HepG2 (cell line): ENCODE measurements around the gene MTF2.

Source experiments
- ATRX ChIP-seq: sonication (generic); formaldehyde crosslinking; IDR thresholded peaks from 2 replicates; pipeline ENCODE4 v1.4.0; 2020; ENCODE audit warnings: missing genetic modification reagents, borderline replicate concordance
- EP300 ChIP-seq, 3 experiments: sonication (generic) in 1 of 3; formaldehyde crosslinking in 1 of 3; IDR thresholded peaks; 2 replicates each; pipeline versions ENCODE4 v1.5.1 to v1.6.1; 2011 to 2020; ENCODE audit warnings: low read depth in 2 of 3, low read length in 2 of 3, borderline replicate concordance in 1 of 3, improper control_type of control experiment in 1 of 3, mild to moderate bottlenecking in 1 of 3, missing genetic modification reagents in 1 of 3, moderate library complexity in 1 of 3
- EZH2 ChIP-seq: conservative IDR thresholded peaks from 2 replicates; pipeline ENCODE4 v1.6.1; 2012; ENCODE audit warnings: mild to moderate bottlenecking, low read depth, low read length, moderate library complexity
- GABPA ChIP-seq, 2 experiments: IDR thresholded peaks; 2 replicates each; pipeline ENCODE4 v1.6.1; 2011 to 2016; ENCODE audit warnings: low read depth in 2 of 2, low read length in 1 of 2, missing biosample characterization in 1 of 2, missing genetic modification characterization in 1 of 2
- IRF2 ChIP-seq: IDR thresholded peaks from 2 replicates; pipeline ENCODE4 v1.6.1; 2018; ENCODE audit warnings: missing genetic modification reagents, missing compliant biosample characterization
- MAX ChIP-seq: IDR thresholded peaks from 2 replicates; pipeline ENCODE4 v1.6.1; 2012; ENCODE audit warnings: inconsistent platforms
- MIXL1 ChIP-seq: IDR thresholded peaks from 2 replicates; pipeline ENCODE4 v1.6.1; 2016
- MTA3 ChIP-seq: sonication (generic); formaldehyde crosslinking; IDR thresholded peaks from 2 replicates; pipeline ENCODE4 v1.4.0; 2020; ENCODE audit warnings: missing genetic modification reagents
- NRL ChIP-seq: sonication (generic); formaldehyde crosslinking; IDR thresholded peaks from 2 replicates; pipeline ENCODE4 v1.5.0; 2020; ENCODE audit warnings: missing genetic modification reagents, mild to moderate bottlenecking, moderate library complexity, borderline replicate concordance
- THYN1 ChIP-seq: sonication (generic); formaldehyde crosslinking; IDR thresholded peaks from 2 replicates; pipeline ENCODE4 v1.8.1; 2023; ENCODE audit warnings: low read depth, mild to moderate bottlenecking, moderate library complexity, missing genetic modification reagents, borderline replicate concordance
- ZNF644 ChIP-seq: IDR thresholded peaks from 2 replicates; pipeline ENCODE4 v1.6.1; 2016; ENCODE audit warnings: low read depth

DNA sequence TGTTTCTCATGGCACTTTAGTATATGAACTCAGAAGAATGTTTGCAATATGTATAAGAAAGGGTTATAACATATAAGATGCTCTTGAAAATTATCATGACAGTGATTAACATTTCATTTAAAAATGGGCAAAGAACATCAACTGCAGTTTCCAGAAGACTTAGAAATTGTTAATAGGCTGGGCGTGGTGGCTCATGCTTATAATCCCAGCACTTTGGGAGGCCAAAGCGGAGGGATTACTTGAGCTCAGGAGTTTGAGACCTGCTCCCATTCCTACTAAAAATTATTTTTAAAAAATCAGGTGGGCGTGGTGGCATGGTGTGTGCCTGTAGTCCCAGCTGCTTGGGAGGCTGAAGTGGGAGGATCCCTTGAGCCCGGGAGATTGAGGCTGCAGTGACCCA, 23.1 kb downstream of the MTF2 start:
- no peak for TF ChIP-seq ZNF644 (CRISPR knock-in tag)
- TF ChIP-seq MIXL1: no peak
- no peak for TF ChIP-seq IRF2 (CRISPR knock-in tag)
- TF ChIP-seq GABPA (IDR thresholded peaks at IDR 0.05; ENCODE audit: low read depth, low read length): no peak
- TF ChIP-seq GABPA (CRISPR knock-in tag; IDR thresholded peaks at IDR 0.05; ENCODE audit: low read depth): no peak
- TF ChIP-seq MAX: no peak
- TF ChIP-seq THYN1: no peak
- no peak for TF ChIP-seq ATRX (CRISPR knock-in tag)
- no peak for TF ChIP-seq EP300 (IDR thresholded peaks at IDR 0.05; ENCODE audit: low read depth in 2 of 2, low read length in 2 of 2)
- no peak for TF ChIP-seq EP300 (CRISPR knock-in tag; IDR thresholded peaks at IDR 0.05; ENCODE audit: borderline replicate concordance)
- no peak for TF ChIP-seq NRL
- TF ChIP-seq EZH2: no peak
- TF ChIP-seq MTA3: no peak
